D721Med (cell line): ENCODE results near the gene LNX1.

ENCODE experiments used
- DNase-seq: peaks from one replicate; pipeline ENCODE4 v3.0.0; 2011; ENCODE audit warnings: low spot score; ENCODE audit not compliant: insufficient read length
- FAIRE-seq: peaks from 2 replicates; lab custom pipeline; 2011; peaks lifted over from hg19 to GRCh38; lab: Jason Lieb, UNC
- TF ChIP-seq, protein P1 (sequence below): IDR thresholded peaks from 2 replicates; pipeline ENCODE4 v1.5.1; 2012; ENCODE audit warnings: mild to moderate bottlenecking, control low read depth; ENCODE audit not compliant: insufficient read depth; ENCODE audit errors: missing control alignments

LNX1 gene

DNA sequence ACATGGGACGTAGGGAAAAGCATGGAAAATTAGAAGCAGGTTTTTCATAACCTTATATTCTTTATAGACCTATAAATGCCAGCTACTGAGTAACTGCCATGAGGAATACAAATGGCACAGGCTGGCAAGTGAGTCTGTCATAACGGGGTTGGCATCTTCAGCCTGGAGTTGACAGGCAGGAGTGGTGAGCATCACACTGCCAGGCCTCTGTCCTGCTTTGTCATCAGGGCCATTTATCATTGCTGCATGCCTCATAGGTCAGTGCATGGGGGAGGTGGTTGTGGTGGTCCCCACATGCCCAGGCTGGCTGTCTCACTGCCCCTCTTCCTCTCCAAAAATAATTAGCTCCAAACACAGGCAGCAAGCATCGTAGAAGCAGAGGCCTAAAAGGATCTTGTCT lies 72.5 kb downstream of the LNX1 start:
- DNase-seq = no peak
- TF ChIP-seq, protein P1, sequence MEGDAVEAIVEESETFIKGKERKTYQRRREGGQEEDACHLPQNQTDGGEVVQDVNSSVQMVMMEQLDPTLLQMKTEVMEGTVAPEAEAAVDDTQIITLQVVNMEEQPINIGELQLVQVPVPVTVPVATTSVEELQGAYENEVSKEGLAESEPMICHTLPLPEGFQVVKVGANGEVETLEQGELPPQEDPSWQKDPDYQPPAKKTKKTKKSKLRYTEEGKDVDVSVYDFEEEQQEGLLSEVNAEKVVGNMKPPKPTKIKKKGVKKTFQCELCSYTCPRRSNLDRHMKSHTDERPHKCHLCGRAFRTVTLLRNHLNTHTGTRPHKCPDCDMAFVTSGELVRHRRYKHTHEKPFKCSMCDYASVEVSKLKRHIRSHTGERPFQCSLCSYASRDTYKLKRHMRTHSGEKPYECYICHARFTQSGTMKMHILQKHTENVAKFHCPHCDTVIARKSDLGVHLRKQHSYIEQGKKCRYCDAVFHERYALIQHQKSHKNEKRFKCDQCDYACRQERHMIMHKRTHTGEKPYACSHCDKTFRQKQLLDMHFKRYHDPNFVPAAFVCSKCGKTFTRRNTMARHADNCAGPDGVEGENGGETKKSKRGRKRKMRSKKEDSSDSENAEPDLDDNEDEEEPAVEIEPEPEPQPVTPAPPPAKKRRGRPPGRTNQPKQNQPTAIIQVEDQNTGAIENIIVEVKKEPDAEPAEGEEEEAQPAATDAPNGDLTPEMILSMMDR = no peak
- no peak for FAIRE-seq

DNA sequence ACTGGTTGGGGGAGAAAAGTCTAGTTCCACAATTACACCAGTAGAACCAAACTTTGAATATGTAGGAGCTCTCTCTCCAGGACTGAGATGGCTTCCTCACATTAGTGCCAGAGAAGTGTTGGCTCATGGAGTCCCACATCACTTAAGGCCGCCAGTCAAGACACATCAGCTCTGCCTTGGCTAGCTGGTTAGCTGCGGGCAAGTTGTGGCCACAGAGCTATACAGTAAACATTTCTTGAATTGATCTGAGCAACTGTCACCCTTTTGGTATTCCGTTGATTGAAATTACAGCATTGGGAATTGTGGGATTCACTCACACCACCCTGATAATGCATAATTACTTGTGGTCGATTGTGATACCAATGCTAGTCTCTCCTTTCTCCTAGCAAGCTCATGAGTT lies 76.2 kb downstream of the LNX1 start:
- no peak for FAIRE-seq

DNA sequence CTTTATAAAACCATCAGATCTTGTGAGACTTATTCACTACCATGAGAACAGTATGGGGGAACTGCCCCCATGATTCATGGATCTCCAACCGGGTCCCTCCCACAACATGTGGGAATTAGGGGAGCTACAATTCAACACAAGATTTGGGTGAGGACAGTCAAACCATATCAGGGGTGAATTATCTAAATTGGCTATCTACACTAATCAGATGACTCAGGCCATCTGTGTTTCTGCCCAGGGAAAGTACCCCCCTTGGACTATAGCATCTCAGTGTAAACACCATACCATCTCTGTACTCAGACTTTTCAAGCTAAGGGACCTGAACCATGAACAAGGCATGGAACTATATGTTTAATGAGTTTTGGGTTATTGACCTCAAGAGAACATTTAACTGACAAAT lies 76.8 kb downstream of the LNX1 start:
- DNase-seq = no peak
- TF ChIP-seq, protein P1 = no peak
- no peak for FAIRE-seq

More for the DNA sequence above, 76.2 kb downstream of the LNX1 start:
- DNase-seq = no peak
- TF ChIP-seq, protein P1 = no peak

DNA sequence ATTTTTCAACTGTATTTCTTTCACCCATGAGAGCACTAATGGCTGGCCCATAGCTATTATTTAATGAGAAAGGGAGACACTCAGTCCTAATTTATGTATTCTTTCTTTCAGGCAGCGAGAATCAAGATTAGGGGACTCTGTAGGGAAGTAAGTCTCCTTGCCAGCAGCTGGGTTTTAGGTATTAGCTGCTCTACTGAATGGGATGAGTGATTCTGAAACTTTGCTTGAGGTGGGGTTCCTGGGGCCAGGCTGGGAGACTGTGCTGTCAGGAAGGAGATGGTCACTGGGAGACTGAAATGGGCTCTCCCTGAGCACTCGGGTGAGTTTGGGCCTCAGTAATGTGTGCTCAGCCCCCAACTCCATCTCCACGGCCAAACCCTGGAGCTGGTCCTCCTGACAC lies 78.7 kb downstream of the LNX1 start:
- FAIRE-seq = no peak

DNA sequence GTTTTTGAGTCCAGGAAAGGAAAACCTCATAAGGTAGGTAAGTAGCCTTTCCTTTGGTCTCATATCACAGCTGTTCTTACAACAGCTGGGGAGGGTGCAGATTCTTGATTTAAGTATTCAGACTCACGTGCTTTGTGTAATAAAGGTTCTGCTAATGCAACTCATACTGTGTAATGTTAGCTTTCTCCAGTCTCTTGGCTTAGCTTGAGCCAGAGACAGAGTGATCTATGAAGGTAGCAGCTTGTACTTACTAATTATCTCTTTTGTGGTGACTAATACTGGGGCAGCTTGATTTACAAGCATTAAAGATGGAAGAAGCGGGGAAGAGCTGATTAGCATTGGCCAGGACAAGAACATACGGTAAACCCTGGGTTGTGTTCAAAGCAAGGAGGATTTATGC lies 80.3 kb downstream of the LNX1 start:
- FAIRE-seq (no peak), DNase-seq (no peak)
- TF ChIP-seq, protein P1 = no peak

More for the DNA sequence above, 78.7 kb downstream of the LNX1 start:
- no peak for DNase-seq
- TF ChIP-seq, protein P1 = no peak

DNA sequence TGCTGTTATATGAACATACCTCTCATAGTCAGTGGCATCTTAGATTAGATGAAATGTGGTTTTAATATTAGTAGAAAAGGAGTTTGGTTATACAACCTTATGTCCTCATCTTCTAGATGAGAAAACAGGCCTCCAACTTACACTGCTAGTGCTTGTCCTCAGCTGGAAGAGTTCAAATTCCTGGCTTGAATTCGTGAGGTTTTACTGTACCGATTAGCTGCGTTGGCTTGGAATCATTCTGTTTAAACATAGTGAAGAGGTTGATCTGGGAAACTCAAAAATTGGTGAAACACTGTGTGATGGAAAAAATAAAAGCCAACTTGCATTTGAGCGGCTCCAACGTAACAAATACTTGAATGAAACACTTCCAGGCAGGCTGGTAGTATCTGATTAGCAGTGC lies 81.0 kb downstream of the LNX1 start:
- TF ChIP-seq, protein P1 = no peak
- FAIRE-seq = no peak
- DNase-seq = no peak

DNA sequence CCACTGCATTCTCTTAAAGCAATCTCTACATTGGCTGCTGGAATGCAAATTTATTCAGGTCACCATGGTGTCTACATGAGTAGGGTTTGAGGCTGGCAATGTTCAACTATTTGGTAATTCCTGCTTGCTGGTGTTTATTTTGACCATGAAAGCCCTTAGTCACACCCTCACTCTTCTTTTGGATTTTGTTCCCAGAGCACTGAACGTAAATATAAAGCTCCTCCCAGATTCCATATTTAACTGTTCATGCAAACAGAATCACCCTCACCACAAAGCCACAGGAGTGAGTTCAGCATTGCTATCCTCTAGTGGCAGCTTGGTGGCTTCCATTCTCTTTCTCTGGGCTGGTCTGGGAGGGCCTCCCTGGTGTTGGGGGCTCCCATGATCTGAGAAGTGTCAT lies 82.8 kb downstream of the LNX1 start:
- DNase-seq = no peak
- TF ChIP-seq, protein P1 = no peak
- FAIRE-seq = no peak
